ENCODE results near the gene SH3D19.
"Not testable (repeated sequence)": the region's sequence is repeated elsewhere in the genome, so short reads cannot be mapped to it uniquely, and the experiment has no call there.

SH3D19 gene

DNA sequence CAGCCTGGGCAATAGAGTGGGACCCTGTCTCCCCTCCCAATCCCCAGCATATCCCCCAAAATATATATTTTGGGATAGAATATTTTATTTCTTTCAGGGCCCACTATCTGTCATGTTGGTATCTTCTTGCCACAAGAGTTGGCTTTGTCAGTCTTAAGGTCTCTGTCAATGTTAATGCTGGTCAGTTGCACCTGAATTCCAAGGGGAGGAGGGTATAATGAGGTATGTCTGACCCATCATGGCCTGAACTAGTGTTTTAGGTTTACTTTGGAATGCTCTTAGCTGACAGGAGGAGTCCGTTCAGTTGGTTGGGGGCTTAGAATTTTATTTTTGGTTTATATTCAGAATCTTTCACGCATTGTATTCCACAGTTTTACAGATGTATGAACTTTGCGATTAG, 232.2 kb downstream of the SH3D19 start:
- DNase-seq = no peak

DNA sequence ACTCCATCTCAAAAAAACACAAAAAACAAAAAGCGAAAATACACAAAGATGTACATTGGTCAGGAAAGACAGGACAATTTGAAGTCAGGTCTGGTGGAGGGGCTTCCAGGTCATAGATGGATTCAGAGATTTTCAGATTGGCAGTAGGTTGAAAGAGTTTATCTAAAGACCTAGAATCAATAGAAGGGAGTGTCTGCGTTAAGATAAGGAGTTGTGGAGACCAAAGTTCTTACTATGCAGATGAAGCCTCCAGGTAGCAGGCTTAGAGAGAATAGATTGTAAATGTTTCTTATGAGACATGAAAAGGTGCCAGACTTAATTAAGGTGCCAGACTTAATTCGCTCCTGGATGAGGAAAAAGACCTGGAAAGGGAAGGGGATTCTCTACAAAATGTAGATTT, 232.9 kb downstream of the SH3D19 start:
- no peak for DNase-seq

DNA sequence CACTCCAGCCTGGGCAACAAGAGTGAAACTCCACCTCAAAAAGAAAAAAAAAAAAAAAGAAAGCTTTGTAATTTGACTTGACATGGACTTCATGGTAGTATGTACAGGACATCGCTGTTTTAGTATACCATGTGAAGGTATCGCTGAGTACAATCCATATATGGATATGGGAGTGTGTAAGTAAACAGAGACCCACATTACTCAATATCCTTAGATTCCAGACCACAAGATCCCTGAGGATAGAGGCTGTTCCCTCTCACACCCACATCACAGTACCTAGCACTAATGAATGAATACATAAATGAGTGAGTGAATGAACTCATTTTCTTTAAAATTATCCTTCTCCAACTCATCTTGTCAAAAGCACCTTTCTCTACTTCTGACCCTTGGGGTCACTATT, 234.4 kb downstream of the SH3D19 start:
- no peak for DNase-seq

DNA sequence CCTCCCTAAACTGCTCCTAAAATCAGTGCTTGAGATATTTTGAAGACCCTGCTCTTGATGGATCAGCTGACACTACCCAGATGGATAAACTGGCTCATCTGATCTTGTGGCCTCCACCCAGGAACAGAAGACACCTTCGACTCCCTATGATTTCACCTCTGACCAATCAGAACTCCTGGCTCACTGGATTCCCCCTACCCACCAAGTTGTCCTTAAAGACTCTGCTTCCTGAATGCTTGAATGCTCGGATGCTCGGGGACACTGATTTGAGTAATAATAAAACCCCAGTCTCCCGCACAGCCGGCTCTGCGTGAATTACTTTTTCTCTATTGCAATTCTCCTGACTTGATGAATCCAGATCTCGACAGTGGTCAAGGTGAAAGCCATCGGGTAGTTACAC, 237.9 kb downstream of the SH3D19 start:
- DNase-seq = no peak

DNA sequence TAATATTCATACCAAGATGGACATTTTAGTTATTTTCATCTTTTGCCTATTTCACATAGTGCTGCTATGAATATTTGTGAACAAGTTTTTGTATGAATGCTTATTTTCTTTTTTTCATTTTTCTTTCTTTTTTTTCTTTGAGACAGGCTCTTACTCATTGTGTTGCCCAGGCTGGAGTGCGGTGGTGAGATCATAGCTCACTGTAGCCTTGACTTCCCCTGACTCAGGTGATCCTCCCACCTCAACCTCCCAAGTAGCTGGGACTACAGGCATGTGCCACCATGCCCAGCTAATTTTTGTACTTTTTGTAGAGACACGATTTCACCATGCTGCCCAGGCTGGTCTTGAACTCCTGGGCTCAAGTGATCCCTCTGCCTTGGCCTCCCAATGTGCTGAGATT, 247.4 kb downstream of the SH3D19 start:
- DNase-seq = not testable (repeated sequence)

DNA sequence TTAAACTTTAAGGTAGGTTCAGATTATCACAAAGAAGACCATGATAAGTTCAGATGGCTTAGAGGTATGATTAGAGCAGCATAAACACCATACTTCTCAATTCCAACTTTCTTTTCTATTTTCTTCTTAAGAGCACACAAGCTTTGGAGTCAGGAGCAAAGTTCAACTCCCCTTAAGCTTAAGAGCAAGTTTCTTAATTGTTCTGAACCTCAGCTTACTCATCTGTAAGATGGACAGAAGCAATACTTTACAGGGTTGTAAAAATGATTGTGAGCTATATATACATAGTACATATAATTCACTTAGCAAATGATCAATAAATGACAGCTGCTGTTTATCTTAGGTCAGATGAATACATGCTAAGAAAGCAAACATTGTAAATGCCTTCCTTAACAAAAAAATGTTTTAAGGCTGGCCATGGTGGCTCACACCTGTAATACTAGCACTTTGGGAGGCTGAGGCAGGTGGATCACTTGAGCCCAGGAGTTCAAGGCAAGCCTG, 250.9 kb downstream of the SH3D19 start:
- DNase-seq = no peak

Measured in T-helper 2 cell (primary cell).